NOMO-1 treated with dmso at 0.1 percent for 144 hours (cell line): ENCODE measurements around the gene NCOA6.

Source experiments
- DNase-seq: peaks from one replicate; lab custom pipeline; 2025; ENCODE audit not compliant: unreplicated experiment; lab: John Stamatoyannopoulos, UW

Gene NCOA6

DNA sequence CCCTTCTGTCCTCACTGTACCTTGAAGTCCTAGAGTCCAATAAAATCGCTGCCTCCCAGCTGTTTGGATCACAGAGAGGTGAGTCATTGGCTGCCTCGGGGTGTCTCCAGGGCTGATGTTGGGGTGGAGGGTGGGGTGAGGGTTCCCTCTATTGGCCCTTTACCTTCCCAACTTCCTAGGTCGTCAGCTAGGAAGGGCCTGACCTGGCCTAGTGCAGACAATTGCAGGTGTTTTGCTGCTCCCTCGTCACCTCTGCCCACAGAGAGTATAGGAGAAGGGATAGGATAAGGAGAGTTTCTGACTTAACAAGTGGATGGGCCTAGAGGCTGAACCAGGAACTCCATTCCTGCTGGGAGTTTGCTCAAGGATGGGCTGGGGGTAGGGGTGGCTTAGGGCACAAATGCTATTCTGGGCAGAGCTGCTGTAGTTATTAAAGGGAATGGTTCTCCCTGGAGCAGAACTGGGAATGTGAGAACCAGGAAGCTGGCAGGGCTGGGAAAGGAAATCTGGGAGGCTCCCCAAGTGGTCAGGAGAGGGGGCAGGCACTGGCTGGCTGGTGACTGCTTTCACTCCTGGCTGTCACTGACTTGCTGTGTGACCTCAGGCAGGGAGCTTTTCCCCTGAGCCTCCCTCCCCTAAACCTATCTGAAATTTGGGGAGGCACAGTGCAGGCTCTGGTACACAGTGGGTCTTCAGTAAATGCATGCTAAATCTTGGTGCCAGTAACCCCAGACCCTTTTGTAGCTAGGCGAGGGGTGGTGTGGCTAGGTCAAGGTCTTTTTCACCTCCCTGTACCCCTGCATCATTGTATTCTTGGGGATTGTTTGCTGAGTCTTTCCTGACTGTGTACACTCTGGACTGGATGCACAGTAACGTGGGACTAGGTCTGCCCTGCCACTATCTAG, 119.8 kb downstream of the NCOA6 start:
- DNase-seq: no peak

DNA sequence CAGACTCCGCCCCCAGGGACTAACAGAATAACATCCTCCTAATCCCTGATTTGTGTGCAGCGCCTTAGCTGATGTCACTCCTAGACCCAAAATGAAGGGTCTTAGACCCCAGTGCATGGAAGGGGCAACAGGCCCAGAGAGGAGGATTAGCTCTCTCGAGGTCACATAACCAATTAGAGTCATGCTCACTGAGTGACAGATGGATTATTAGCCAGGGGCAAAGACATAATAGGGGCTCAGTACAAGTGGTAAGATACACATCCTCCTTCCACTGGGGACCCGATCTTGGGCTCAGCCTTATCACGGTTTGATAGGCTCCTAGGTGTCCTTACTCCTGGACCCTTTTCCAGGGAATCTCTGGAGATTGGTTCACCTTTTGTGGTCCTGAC, 120.4 kb downstream of the NCOA6 start:
- no peak for DNase-seq

DNA sequence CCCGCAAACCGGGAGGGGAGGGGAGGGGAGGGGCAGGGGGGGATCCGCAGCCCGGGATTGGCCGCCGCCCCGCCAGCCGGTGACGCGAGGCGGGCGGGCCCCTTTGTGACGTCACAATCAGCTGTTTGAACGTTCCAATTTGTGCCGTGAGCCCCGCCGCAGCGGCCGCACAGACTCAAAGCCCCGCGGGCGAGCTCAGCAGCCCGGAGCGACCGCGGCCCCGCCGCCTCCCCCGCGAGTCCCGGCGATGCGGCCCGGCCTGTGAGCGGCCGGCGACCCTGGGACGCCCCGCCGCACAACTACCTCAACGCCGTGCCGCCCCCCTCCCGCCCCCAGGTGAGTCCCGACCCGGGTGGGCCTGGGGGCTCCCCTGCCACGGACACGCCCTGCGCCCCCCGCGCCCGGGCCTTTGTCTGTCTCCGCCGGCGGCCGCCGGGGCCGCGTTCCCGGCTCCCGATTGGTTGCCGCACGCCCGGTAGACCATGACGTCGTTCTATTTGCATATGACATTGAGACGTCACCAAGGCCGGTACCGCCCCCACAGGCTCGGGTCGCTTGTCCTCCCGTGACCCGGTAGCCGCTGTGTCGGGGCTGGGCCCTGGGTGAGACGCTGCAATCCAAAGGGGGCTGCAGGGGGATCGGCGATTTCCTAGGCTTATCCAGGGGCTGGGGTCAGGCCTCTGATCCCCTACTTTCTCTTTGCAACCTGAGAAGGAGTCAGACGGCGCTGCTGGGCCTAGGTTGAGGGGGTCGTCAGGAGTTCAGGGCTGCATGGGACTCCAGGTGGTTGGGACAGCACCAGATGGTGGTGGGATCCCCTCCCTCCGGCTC, 121.1 kb downstream of the NCOA6 start, which contains the start of gene TP53INP2:
Gene TP53INP2, plus strand, starts transcription at position 168 of the 831 bp plus-strand sequence. CDS start 4,396 bp downstream, outside the sequence.
- peak; percentile 83 for DNase-seq

DNA sequence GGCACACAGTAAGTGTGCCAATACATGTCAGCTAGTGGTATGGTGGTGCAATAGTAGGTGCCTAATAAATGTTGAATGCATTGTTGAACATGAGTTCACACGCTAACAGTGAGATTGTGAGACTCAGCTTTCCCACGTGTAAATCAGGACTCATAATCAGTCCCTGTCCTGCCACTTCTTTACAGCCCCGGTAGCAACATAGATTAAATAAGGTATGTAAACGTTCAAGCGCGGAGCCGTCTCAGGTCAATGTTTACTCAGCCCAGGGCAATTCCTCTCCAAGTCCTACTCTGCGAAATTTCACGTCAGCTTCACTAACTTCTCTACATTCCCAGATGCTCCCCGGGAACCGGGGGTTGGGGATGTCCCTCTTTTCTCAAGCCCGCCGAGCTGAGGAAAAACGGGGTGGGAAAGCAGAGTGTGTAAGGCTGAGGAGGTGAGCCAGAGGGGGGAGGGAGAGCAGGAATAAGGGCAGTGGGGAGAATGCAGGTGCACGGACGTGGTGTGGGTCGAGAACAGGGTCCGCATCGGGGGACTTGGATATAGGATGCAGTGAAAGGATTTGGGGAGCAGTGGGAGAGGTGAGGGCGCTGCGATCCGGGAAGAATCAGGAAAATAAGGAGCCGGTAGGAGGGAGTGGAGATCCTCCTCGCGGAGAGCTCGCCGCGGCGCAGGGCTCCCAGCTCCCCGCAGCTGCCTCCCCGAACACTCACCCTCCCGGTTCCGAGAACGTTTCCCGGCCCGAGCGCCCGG, 121.9 kb downstream of the NCOA6 start:
- no peak for DNase-seq

DNA sequence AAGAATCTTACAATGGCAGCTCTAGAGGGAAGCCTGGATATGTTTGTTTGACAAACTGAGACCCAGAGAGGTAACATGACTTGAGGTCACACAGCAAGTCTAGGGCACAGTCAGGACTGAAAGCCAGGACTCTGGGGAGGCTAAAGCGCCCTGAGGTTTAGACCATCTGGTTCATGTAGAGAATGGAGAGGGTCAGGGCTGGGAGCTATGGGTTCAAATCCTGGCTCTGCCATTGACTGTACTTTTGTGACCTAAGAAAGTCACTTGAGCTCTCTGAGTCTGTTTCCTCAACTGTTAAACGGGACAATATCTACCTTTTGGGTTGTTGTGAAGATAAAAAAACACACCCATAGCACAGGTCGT, 122.4 kb downstream of the NCOA6 start:
- no peak for DNase-seq

DNA sequence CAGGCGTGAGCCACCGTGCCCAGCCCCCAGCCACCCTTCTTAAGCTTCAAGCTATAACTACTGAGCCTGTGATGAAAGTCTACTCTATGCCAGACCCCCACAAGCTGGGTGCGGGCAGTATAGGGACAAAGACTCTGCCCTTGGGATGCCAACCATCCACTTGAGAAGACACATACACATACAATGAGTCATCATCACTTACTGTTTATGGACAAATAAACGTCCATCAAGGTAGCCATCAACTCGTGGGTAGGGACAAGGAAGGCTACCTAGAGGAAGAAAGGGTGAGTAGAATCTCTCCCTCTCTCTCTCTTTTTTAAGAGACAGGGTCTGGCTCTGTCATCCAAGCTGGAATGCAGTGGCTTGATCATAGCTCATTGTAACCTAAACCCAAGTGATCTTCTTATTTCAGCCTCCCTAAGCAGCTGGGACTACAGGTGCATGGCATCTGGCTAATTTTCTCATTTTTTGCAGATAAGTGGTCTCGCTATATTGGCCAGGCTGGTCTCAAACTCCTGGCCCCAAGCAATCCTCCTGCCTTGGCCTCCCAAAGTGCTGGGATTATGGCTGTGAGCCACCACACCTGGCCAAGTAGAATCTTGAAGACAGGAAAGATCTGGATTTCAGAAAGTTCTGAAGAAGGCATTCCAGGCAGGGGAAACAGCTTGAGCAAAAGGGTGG, 123.9 kb downstream of the NCOA6 start:
- DNase-seq: no peak

DNA sequence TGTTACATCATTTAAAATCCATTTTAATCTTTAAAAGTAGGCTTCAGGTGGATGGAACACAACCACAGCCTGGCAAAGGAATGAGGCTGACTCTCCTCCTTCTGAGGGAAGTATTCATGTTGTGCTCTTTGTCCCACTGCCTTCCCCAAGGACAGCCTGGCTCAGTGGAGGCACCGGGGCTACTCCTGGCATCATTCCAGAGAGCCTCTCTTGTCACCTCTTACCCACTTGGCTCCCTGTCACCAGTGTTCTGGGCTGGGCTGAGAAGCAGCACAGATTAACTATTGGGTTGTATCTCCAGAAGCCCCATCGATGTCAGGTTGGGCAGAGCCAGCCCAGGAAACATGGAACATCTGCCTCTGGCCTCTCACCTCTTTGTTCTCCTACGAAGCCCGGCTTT, 132.0 kb downstream of the NCOA6 start:
- no peak for DNase-seq

DNA sequence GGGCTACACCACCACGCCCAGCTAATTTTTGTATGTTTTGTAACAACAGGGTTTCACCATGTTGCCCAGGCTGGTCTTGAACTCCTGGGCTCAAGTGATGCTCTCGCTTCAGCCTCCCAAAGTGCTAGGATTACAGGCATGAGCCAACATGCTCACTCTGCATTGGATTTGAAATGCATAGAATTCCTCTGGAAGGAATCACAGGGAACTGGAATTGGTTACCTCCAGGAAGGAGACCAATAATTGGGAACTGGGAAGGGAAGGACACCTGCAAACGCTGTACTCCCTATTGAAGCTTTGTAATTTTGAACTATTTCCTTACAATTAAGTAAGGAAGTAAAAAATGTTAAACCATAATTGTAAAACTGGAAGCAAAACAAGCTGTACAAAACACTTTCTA, 133.6 kb downstream of the NCOA6 start:
- DNase-seq: no peak

DNA sequence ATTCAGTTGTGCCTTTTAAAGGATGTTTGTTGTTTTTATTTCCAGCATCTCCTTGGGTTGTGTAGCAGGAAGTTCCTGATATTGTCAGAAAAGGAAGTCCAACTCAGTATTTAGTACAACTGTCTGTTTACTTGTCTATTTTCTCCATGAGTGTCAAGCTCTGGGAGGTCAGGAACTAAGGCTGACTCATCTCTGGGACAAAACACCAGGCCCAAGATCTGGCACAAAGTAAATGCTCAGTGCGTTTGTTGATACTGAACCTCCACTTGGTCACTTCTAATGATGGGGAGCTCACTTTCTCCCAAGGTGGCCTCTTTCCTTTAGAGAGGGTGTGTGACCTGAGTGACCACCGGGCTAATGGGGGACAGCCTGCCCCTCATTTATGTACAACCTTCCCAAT, 136.0 kb downstream of the NCOA6 start:
- no peak for DNase-seq

DNA sequence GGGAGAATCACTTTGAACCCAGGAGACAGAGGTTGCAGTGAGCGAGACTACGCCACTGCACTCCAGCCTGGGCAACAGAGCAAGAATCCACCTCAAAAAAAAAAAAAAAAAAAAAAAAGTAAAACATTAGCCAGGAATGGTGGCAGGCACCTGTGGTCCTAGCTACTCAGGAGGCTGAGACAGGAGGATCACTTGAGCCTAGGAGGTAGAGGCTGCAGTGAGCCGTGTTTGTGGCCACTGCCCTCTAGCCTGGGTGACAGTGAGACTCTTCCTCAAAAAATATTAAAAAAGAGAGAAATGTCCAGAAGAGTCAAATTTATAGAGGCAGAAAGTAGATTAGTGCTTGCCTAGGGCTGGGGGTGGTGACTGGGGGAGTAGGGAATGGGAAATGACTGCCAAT, 141.8 kb downstream of the NCOA6 start:
- no peak for DNase-seq

DNA sequence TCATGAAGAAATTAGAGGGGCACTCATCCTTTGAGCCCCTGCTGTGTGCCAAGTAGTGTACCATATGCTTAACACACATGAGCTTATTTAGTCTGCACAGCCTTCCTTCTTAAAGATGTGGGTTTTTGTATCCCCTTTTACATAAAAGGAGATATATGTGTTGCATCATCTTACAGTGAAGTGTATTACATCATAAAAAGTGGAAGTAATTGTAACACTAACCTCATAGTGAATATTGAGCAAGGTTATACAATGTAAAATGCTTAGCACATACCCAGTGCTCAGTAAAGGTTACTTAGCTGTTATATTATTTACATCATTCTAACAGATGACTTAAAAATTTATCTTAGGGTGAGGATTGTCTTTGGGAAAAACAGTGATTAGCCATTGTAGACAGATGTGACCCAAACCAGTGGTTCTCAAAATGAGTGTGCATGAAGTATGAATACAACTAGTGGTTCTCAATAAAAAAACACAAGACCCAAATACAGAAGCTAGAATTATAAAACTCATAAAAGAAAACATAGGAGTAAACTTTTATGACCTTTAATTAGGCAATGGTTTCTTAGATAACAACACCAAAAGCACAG, 144.8 kb downstream of the NCOA6 start:
- DNase-seq: peak; percentile 30

DNA sequence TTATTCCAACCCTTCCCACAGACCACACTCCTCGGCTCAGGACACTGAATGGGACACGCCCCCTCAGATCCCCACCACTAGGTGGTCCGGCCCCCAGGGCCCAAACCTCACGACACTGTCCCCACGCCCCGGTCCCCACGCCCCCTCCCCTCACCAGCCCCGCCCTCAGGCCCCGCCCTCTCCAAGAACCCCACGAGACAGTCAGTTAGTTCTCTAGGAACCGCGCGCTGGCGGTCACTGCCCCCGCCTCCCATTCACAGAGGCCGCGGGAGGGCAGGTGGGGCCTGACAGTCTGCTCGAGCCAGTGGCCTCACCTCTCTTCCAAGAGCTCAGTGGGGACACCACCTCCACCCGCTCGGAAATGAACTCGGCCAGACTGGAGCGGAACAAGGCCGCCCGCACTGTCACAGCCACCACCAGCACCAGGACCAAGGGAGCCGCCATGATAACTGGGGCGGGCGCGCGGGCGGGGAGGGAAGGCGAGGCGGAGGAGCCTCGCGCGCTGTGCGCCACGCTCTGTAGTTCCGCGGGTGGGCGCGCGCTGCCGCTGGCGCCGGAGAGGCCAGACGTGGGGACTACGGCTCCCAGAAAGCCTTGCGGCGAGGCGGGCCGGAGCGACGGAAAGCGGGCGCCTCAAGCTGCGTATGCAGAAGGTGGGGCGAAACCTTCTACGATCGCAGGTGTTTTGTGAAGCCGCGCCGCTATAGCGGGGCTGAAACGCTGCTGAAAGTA, 148.6 kb downstream of the NCOA6 start, which contains the start of gene PIGU:
Gene PIGU, minus strand, starts transcription at position 451 of the 732 bp plus-strand sequence. Its CDS starts 7 bp downstream, at position 444.
- peak; percentile 97 for DNase-seq

DNA sequence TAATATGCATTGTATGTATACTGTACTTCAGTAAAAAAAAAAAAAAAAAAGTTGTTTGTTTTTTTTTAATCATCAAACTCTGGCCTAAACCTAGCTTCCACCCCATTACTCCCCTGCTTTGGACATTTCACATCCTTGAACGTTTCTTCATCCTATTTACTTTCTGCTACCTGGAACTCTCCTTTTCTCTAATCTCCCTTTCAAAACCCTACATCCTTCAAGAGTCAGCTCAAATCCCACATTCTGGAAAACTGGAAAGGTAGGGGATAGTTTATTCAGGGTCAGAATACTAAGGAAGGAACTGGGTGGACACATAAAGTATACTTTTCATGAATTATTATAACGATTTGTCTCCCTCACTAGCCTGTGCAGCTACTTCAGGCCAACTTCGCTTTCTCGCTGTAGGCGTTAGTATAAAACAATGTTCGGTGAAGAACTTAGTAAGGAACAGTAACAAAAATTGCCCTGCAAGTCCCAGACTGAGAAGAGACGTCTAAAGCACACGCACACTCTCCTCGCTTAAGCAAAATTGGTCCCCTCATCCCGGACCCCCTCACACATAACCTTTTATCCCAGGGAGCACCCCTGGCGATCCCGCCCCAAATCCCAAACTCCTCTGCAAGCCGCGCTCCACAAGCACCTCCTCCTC, 149.3 kb downstream of the NCOA6 start:
- no peak for DNase-seq

DNA sequence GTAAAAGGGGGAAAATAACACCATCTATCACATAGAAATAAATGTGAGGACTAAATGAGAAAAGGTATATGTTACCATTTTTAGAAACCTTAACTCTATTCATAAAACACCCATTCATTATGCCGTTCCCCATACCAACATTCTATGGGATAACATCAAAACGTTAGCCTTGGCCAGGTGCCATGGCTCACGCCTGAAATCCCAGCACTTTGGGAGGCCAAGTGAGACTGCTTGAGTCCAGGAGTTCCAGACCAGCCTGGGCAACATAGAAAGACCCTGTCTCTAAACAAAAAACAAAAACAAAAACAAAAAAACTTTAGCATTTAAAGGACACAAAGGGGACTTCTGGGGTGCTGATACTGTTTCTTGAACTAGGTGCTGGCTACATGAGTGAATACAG, 149.9 kb downstream of the NCOA6 start:
- DNase-seq: no peak

DNA sequence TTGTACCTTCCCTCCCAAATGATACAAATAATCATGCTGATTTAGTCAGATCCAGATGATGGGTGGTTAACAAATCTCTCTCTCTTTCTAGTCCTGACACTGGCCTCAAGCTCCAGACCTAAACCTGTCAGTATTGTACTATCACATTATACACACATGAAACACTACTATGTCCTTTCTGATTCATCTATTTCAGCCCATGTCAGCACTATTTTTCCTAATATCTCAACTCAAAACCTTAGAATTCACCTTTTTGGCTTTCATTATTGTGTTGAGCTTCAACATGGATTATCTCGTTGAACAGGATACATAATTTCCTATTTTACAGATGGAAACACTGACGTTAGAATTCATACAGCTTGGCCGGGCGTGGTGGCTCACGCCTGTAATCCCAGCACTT, 152.0 kb downstream of the NCOA6 start:
- no peak for DNase-seq

DNA sequence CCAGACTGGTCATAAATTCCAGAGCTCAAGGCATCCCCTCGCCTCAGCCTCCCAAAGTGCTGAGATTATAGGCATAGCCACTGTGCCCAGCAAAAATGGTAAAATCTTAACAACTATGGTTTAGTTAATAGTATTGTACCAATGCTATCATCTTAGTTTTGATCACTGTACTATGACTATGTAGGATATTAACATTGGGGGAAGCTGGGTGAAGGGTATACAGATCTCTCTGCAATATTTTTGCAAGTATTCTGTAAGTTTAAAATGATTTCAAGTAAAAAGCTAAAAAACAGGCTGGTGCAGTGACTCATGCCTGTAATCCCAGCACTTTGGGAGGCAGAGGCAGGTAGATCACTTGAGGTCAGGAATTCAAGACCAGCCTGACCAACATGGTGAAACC, 156.4 kb downstream of the NCOA6 start:
- no peak for DNase-seq
